Measurements from ENCODE around the gene PRCD.
A peak's percentile ranks its signal among the peaks of the same experiment; 100 is the strongest.

DNA sequence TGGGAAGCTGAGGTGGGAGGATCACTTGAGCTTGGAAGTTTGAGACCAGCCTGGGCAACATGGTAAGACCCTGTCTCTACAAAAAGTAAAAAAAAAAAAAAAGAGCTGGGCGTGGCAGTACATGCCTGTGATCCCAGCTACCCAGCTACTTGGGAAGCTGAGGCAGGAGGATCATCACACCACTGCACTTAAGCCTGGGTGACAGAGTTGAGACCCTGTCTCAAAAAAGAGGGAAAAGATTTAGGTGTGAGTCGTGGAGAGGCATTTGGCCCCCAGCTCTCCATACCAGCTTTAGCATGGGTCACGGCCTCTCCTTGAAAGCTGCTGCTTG, 26.7 kb downstream of the PRCD start:
- TF ChIP-seq POLR2A (IDR thresholded peaks at IDR 0.05; ENCODE audit: low read depth, low read length) = no peak
- peak; percentile 55; the same call in 1 of the 2 replicates for TF ChIP-seq POLR2AphosphoS5 (IDR thresholded peaks at IDR 0.05; ENCODE audit: low read depth, low read length)

Data from GM12892 (cell line).